Activated CD8-positive, alpha-beta memory T cell treated with anti-CD3 and anti-CD28 coated beads for 4 hours (primary cell): ENCODE data around the gene PHACTR2.
"Not testable (repeated sequence)": the region's sequence is repeated elsewhere in the genome, so short reads cannot be mapped to it uniquely, and the experiment has no call there.

Source experiments
- DNase-seq, 2 donors: peaks; one replicate each; pipeline ENCODE4 v3.0.0-alpha.2; 2020; ENCODE audit warnings: low read depth in 2 of 2

The PHACTR2 gene

GRCh38 chr6:143807103-143807772, 129.5 kb downstream of the PHACTR2 start:
- DNase-seq, result no peak

- DNase-seq, result no peak
These were observed 133.0 kb downstream of the PHACTR2 start for GRCh38 chr6:143810745-143811144.

GRCh38 chr6:143811501-143812157, 133.9 kb downstream of the PHACTR2 start:
- DNase-seq, result no peak

- no peak for DNase-seq
These were observed 139.9 kb downstream of the PHACTR2 start for GRCh38 chr6:143817621-143818020.

- no peak for DNase-seq
These were observed 143.6 kb downstream of the PHACTR2 start for GRCh38 chr6:143821359-143821758.

- no peak for DNase-seq
These were observed 144.8 kb downstream of the PHACTR2 start for GRCh38 chr6:143822584-143823024.

- DNase-seq, result no peak
These were observed 145.8 kb downstream of the PHACTR2 start for GRCh38 chr6:143823548-143823947.

GRCh38 chr6:143828572-143828971, 150.8 kb downstream of the PHACTR2 start:
- DNase-seq, result no peak

- no peak for DNase-seq
These were observed 158.4 kb downstream of the PHACTR2 start for GRCh38 chr6:143836150-143836549.

GRCh38 chr6:143838395-143838794, 160.6 kb downstream of the PHACTR2 start:
- DNase-seq, result no peak

- no peak for DNase-seq
These were observed 161.4 kb downstream of the PHACTR2 start for GRCh38 chr6:143839196-143839595.

- no peak for DNase-seq
These were observed 163.0 kb downstream of the PHACTR2 start for GRCh38 chr6:143840595-143841265.

GRCh38 chr6:143842461-143842901, 164.7 kb downstream of the PHACTR2 start:
- DNase-seq, result no peak

GRCh38 chr6:143842902-143843676, 165.3 kb downstream of the PHACTR2 start, which contains the start of gene LTV1:
TSS of gene LTV1 (plus strand) at chr6:143843338. CDS start at chr6:143843478, 140 bp downstream.
- DNase-seq, result peak; percentile 86 to 88

GRCh38 chr6:143843677-143843999, 165.9 kb downstream of the PHACTR2 start:
- no peak for DNase-seq

- DNase-seq, result no peak
These were observed 166.2 kb downstream of the PHACTR2 start for GRCh38 chr6:143844006-143844405.

- DNase-seq, result no peak
These were observed 167.3 kb downstream of the PHACTR2 start for GRCh38 chr6:143845033-143845432.

- not testable (repeated sequence) for DNase-seq
These were observed 173.9 kb downstream of the PHACTR2 start for GRCh38 chr6:143851706-143852105.

GRCh38 chr6:143855057-143855456, 177.3 kb downstream of the PHACTR2 start:
- DNase-seq, result not testable (repeated sequence)

- DNase-seq, result not testable (repeated sequence)
These were observed 179.0 kb downstream of the PHACTR2 start for GRCh38 chr6:143856762-143857161.

GRCh38 chr6:143857651-143858050, 179.9 kb downstream of the PHACTR2 start:
- no peak for DNase-seq
